Fibroblast of lung (primary cell): Measurements from ENCODE around the gene PHGDH.

Source experiments
- CTCF ChIP-seq, 2 donors: IDR thresholded peaks in 1 of 2; conservative IDR thresholded peaks in 1 of 2; 1 replicate in 1 of 2; 2 replicates in 1 of 2; pipeline ENCODE4 v1.5.1; 2011 to 2012; ENCODE audit warnings: low read length in 2 of 2, control low read depth in 1 of 2, inconsistent platforms in 1 of 2, low read depth in 1 of 2, mild to moderate bottlenecking in 1 of 2
- EZH2 ChIP-seq: IDR thresholded peaks from 2 replicates; pipeline ENCODE4 v1.5.1; 2012; ENCODE audit warnings: low read length, control low read depth, mild to moderate bottlenecking; ENCODE audit errors: missing control alignments

GRCh38 chr1:119782631-119783325 is 71.0 kb downstream of the PHGDH start:
- TF ChIP-seq CTCF (conservative IDR thresholded peaks at IDR 0.05 in 1 of 2, IDR thresholded peaks at IDR 0.05 in 1 of 2; ENCODE audit: low read depth in 1 of 2, low read length in 2 of 2) (no peak), EZH2 (no peak)
